ENCODE measurements around the gene CD59.

The CD59 gene

DNA sequence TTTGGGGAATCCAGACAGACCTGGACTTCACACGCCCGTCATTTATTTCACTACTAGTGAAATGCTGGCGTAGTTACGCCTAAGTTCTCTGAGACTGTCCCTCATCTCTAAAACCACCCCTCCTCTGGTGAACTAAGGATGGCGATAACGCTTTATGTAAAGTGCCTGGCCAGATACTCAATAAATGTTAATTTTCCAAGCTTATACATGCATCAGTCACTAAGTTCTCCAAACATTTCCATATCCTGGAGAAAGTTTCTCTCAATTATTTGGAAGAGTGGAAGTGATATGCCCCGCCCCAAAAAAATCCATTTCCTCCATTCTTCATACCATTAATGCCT lies 39.2 kb upstream of the CD59 start:
- DNase-seq (ENCODE audit: low read depth) = no peak
- TF ChIP-seq, protein P1, sequence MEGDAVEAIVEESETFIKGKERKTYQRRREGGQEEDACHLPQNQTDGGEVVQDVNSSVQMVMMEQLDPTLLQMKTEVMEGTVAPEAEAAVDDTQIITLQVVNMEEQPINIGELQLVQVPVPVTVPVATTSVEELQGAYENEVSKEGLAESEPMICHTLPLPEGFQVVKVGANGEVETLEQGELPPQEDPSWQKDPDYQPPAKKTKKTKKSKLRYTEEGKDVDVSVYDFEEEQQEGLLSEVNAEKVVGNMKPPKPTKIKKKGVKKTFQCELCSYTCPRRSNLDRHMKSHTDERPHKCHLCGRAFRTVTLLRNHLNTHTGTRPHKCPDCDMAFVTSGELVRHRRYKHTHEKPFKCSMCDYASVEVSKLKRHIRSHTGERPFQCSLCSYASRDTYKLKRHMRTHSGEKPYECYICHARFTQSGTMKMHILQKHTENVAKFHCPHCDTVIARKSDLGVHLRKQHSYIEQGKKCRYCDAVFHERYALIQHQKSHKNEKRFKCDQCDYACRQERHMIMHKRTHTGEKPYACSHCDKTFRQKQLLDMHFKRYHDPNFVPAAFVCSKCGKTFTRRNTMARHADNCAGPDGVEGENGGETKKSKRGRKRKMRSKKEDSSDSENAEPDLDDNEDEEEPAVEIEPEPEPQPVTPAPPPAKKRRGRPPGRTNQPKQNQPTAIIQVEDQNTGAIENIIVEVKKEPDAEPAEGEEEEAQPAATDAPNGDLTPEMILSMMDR (IDR thresholded peaks at IDR 0.05; ENCODE audit: insufficient read depth, low read depth, low read length, missing control alignments) = no peak
- no peak overlapping the region for H3K4me3 ChIP-seq (ENCODE audit: low read depth, low read length)

DNA sequence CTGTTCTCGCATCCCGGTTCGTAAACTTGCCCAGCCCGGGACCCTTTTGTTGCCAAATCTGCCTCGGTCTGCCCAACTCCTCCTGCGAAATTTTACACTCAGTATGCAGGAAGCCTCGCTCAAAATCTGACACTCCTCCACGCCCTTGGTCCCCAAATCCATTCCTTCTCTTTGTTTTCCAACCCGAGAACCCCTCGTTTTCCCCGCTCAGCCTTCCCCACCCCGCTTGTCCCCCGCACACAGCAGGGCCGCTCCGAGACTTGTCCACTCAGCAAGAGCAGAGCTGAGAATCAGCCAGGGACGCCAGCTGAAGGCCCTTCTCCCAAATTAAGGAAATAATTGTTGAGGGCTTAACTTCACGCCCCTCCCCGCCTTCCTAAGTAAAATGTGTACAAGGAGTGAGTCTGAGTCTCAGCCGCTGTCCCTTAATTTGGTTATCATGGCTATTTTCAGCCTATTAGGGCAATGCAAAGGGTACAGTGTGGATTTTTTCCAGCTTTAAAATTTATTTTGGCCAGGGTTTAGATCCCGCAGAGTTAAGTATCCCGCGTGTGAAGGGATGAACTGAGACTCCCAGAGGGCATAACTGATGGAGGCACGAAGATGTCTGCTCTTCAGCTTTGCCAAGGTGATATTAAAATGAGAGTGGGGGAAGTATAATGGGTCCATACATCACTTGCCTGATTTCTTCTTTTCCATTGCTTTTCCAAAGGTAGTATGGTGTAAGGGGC lies 38.7 kb upstream of the CD59 start:
- peak overlapping the region; percentile 54 for H3K4me3 ChIP-seq (ENCODE audit: low read depth, low read length)
- no peak for DNase-seq (ENCODE audit: low read depth)
- TF ChIP-seq, protein P1 (IDR thresholded peaks at IDR 0.05; ENCODE audit: insufficient read depth, low read depth, low read length, missing control alignments) = no peak

DNA sequence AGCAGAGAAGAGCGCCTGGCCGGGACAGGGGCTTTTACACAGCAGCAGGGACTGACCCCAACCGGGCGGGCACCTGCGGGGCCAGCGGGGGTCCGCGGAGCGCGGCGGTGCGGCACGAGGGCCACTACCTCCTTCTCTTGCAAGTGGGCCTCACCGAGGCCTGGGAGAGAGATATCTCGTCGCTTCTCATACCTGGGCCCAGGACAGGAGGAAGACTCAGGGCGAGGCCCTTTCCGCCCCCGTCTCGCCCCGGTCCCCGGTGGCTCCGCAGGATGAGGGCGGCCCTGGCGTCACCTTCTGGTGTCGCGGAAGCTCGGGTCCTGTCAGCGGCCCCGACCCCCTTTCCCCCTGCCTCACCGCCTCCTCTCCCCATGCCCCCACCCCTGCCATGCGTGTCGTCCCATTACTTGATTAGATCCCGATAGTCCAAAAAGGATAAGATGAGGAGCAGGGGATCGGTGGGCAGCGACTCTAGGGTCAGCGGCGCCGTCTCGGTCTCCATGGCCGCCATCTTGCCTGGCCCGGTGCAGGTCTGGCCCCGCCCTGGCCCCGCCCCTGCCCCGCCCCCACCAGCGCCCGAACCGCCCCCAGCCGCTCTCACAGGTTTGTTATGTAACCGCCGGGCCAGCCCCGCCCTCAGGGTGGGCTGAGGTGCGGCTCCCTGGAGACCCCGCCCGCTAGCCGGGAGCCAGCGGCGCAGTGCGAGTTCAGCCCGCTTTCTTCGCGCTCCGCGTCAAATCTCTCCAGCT lies 37.9 kb upstream of the CD59 start, which contains the start of gene FBXO3:
Gene FBXO3, minus strand, starts transcription at position 534 of the 749 bp plus-strand sequence. Its CDS starts 23 bp downstream, at position 511.
- peak within 1 kb of the TSS; percentile 72 for H3K4me3 ChIP-seq (ENCODE audit: low read depth, low read length)
- peak; percentile 89 for DNase-seq (ENCODE audit: low read depth)
- TF ChIP-seq, protein P1 (IDR thresholded peaks at IDR 0.05; ENCODE audit: insufficient read depth, low read depth, low read length, missing control alignments) = no peak

DNA sequence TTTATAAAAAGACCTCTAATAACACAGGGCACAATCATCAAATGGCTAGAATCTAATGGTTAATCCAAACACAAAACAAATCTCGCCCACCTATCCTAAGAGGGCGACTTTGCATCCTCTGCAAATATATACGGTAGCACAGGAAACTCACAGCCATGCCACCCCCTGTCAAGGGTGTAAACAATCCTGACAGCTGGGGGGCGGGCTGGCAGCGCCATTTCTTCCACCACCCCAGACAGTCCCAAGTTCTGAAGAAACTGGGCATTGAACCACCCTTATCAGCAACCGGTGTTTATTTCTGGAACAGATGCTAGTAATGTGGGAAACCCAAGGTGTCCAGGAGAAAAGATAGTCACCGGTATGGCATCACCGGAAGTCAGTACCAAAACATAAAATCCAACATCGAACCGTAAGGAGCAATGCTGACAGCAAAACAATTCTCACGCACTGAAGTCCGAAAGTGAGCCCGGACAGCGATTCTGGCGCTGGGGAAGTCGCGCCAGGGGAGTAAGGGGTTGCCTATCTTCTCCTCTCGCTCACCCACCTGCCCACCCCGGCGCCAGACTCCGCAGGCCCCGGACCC lies 37.3 kb upstream of the CD59 start:
- TF ChIP-seq, protein P1 (IDR thresholded peaks at IDR 0.05; ENCODE audit: insufficient read depth, low read depth, low read length, missing control alignments) = no peak
- peak; percentile 30 for DNase-seq (ENCODE audit: low read depth)
- H3K4me3 ChIP-seq (ENCODE audit: low read depth, low read length) = peak overlapping the region; percentile 72

DNA sequence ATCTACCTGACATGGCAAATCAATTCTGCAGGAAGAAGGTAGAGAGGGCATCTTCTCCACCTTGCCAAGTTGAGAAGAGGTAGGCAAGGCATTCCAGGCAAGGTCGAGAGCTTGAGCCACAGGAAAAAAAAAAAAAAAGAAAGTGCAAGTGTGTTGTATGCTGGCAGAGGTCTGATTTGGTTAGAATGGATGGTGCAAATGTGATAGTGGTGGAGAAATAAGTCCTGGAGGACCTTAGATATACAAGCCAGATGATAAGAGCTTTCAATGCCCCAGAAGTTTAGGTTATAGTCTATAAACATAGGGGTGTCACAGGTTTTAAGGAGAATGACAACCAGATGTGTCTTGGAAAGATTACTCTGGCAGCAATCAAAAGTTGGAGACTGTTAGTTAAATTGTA lies 36.6 kb upstream of the CD59 start:
- H3K4me3 ChIP-seq (ENCODE audit: low read depth, low read length) = no peak overlapping the region
- DNase-seq (ENCODE audit: low read depth) = no peak
- TF ChIP-seq, protein P1 (IDR thresholded peaks at IDR 0.05; ENCODE audit: insufficient read depth, low read depth, low read length, missing control alignments) = no peak

DNA sequence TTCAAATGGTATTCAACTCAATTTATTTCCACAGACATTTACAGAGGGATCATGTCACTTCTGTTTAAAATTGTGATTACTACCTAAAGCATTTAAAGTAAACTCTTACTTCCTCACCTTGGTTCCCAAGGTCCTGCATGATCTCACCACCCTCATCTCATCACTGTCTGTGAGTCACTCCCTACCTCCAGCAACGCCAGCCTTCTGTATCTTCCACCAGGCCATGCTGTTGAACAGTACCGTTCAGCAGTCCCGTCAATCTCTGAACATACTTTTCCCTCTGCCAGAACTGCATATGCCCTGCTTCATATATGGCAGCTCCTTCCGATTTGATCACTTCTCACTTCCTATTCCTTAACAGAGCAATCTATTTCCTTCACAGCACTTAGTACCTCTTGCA lies 36.1 kb upstream of the CD59 start:
- no peak for DNase-seq (ENCODE audit: low read depth)
- no peak overlapping the region for H3K4me3 ChIP-seq (ENCODE audit: low read depth, low read length)
- TF ChIP-seq, protein P1 (IDR thresholded peaks at IDR 0.05; ENCODE audit: insufficient read depth, low read depth, low read length, missing control alignments) = no peak

All from GM12865 (cell line).